Measurements from ENCODE around the gene FSCN2.

The FSCN2 gene

GRCh38 chr17:81513753-81514488 is 14.3 kb upstream of the FSCN2 start:
- H3K4me1 ChIP-seq (ENCODE audit: control insufficient read depth in 1 of 2, insufficient read depth in 2 of 2, low read length in 2 of 2), result peaks cover 27 to 52% of the 10 kb centered on the region in 2 donors
- H3K27ac ChIP-seq (ENCODE audit: low read depth, low read length), result peak overlapping the region; percentile 99
- no peaks in the 10 kb centered on the region for H3K9me3 ChIP-seq (ENCODE audit: control insufficient read depth in 1 of 2, low read length in 2 of 2)
- peaks cover 29 to 32% of the 10 kb centered on the region in 2 donors for H3K36me3 ChIP-seq (ENCODE audit: control insufficient read depth in 1 of 2, insufficient read depth in 2 of 2, low read length in 2 of 2)
- H3K4me3 ChIP-seq (ENCODE audit: low read depth in 1 of 2, low read length in 2 of 2), result peak overlapping the region; percentile 66 to 72
- H3K27me3 ChIP-seq (ENCODE audit: control insufficient read depth in 1 of 2, insufficient read depth in 2 of 2, low read length in 2 of 2), result no peaks in the 10 kb centered on the region
- peak overlapping the region; percentile 94 to 98 for H3K9ac ChIP-seq (ENCODE audit: low read depth in 1 of 2, low read length in 2 of 2)

GRCh38 chr17:81514489-81514738 is 13.8 kb upstream of the FSCN2 start:
- no peaks in the 10 kb centered on the region for H3K9me3 ChIP-seq (ENCODE audit: control insufficient read depth in 1 of 2, low read length in 2 of 2)
- peak overlapping the region; percentile 66 to 72 for H3K4me3 ChIP-seq (ENCODE audit: low read depth in 1 of 2, low read length in 2 of 2)
- peaks cover 25 to 52% of the 10 kb centered on the region in 2 donors for H3K4me1 ChIP-seq (ENCODE audit: control insufficient read depth in 1 of 2, insufficient read depth in 2 of 2, low read length in 2 of 2)
- H3K9ac ChIP-seq (ENCODE audit: low read depth in 1 of 2, low read length in 2 of 2), result peak overlapping the region; percentile 94 to 98
- H3K27ac ChIP-seq (ENCODE audit: low read depth, low read length), result peak overlapping the region; percentile 99
- H3K36me3 ChIP-seq (ENCODE audit: control insufficient read depth in 1 of 2, insufficient read depth in 2 of 2, low read length in 2 of 2), result peaks cover 25 to 27% of the 10 kb centered on the region in 2 donors
- no peaks in the 10 kb centered on the region for H3K27me3 ChIP-seq (ENCODE audit: control insufficient read depth in 1 of 2, insufficient read depth in 2 of 2, low read length in 2 of 2)

GRCh38 chr17:81514739-81515529 is 13.2 kb upstream of the FSCN2 start:
- H3K9ac ChIP-seq (ENCODE audit: low read depth in 1 of 2, low read length in 2 of 2), result peak overlapping the region; percentile 35 to 98
- no peaks in the 10 kb centered on the region for H3K9me3 ChIP-seq (ENCODE audit: control insufficient read depth in 1 of 2, low read length in 2 of 2)
- H3K27me3 ChIP-seq (ENCODE audit: control insufficient read depth in 1 of 2, insufficient read depth in 2 of 2, low read length in 2 of 2), result no peaks in the 10 kb centered on the region
- peaks cover 19 to 22% of the 10 kb centered on the region in 2 donors for H3K36me3 ChIP-seq (ENCODE audit: control insufficient read depth in 1 of 2, insufficient read depth in 2 of 2, low read length in 2 of 2)
- H3K27ac ChIP-seq (ENCODE audit: low read depth, low read length), result peak overlapping the region; percentile 99
- H3K4me3 ChIP-seq (ENCODE audit: low read depth in 1 of 2, low read length in 2 of 2), result peak overlapping the region; percentile 75
- peaks cover 26 to 52% of the 10 kb centered on the region in 2 donors for H3K4me1 ChIP-seq (ENCODE audit: control insufficient read depth in 1 of 2, insufficient read depth in 2 of 2, low read length in 2 of 2)

GRCh38 chr17:81515530-81516041 is 12.6 kb upstream of the FSCN2 start:
- Histone ChIP-seq H3K9ac (ENCODE audit: low read depth in 1 of 2, low read length in 2 of 2) (peak overlapping the region; percentile 35 to 84), H3K4me1 (ENCODE audit: control insufficient read depth in 1 of 2, insufficient read depth in 2 of 2, low read length in 2 of 2) (peaks cover 28 to 47% of the 10 kb centered on the region in 2 donors), H3K9me3 (ENCODE audit: control insufficient read depth in 1 of 2, low read length in 2 of 2) (no peaks in the 10 kb centered on the region), H3K4me3 (ENCODE audit: low read depth in 1 of 2, low read length in 2 of 2) (peak overlapping the region; percentile 75), H3K36me3 (ENCODE audit: control insufficient read depth in 1 of 2, insufficient read depth in 2 of 2, low read length in 2 of 2) (peaks cover 13 to 15% of the 10 kb centered on the region in 2 donors), H3K27me3 (ENCODE audit: control insufficient read depth in 1 of 2, insufficient read depth in 2 of 2, low read length in 2 of 2) (no peaks in the 10 kb centered on the region), H3K27ac (ENCODE audit: low read depth, low read length) (peak overlapping the region; percentile 99)

- Histone ChIP-seq H3K4me3 (ENCODE audit: low read depth in 1 of 2, low read length in 2 of 2) (no peak overlapping the region), H3K27me3 (ENCODE audit: control insufficient read depth in 1 of 2, insufficient read depth in 2 of 2, low read length in 2 of 2) (no peaks in the 10 kb centered on the region), H3K36me3 (ENCODE audit: control insufficient read depth in 1 of 2, insufficient read depth in 2 of 2, low read length in 2 of 2) (peaks cover 4 to 7% of the 10 kb centered on the region in 2 donors), H3K27ac (ENCODE audit: low read depth, low read length) (no peak overlapping the region), H3K4me1 (ENCODE audit: control insufficient read depth in 1 of 2, insufficient read depth in 2 of 2, low read length in 2 of 2) (peaks cover 28 to 42% of the 10 kb centered on the region in 2 donors), H3K9ac (ENCODE audit: low read depth in 1 of 2, low read length in 2 of 2) (no peak overlapping the region), H3K9me3 (ENCODE audit: control insufficient read depth in 1 of 2, low read length in 2 of 2) (no peaks in the 10 kb centered on the region)
Observed at GRCh38 chr17:81516439-81516838, 11.7 kb upstream of the FSCN2 start.

- H3K9me3 ChIP-seq (ENCODE audit: control insufficient read depth in 1 of 2, low read length in 2 of 2), result no peaks in the 10 kb centered on the region
- H3K27me3 ChIP-seq (ENCODE audit: control insufficient read depth in 1 of 2, insufficient read depth in 2 of 2, low read length in 2 of 2), result no peaks in the 10 kb centered on the region
- peaks cover 0 to 2% of the 10 kb centered on the region in 2 donors for H3K36me3 ChIP-seq (ENCODE audit: control insufficient read depth in 1 of 2, insufficient read depth in 2 of 2, low read length in 2 of 2)
- H3K4me1 ChIP-seq (ENCODE audit: control insufficient read depth in 1 of 2, insufficient read depth in 2 of 2, low read length in 2 of 2), result peaks cover 28 to 40% of the 10 kb centered on the region in 2 donors
- no peak overlapping the region for H3K27ac ChIP-seq (ENCODE audit: low read depth, low read length)
- no peak overlapping the region for H3K9ac ChIP-seq (ENCODE audit: low read depth in 1 of 2, low read length in 2 of 2)
- H3K4me3 ChIP-seq (ENCODE audit: low read depth in 1 of 2, low read length in 2 of 2), result no peak overlapping the region
Observed at GRCh38 chr17:81517009-81517338, 11.2 kb upstream of the FSCN2 start.

GRCh38 chr17:81517339-81518112 is 10.7 kb upstream of the FSCN2 start:
- no peak overlapping the region for H3K9ac ChIP-seq (ENCODE audit: low read depth in 1 of 2, low read length in 2 of 2)

GRCh38 chr17:81518113-81518784 is 9.9 kb upstream of the FSCN2 start:
- Histone ChIP-seq H3K4me1 (ENCODE audit: control insufficient read depth in 1 of 2, insufficient read depth in 2 of 2, low read length in 2 of 2) (peaks cover 28 to 40% of the 10 kb centered on the region in 2 donors), H3K9ac (ENCODE audit: low read depth in 1 of 2, low read length in 2 of 2) (peak overlapping the region; percentile 57 to 60), H3K36me3 (ENCODE audit: control insufficient read depth in 1 of 2, insufficient read depth in 2 of 2, low read length in 2 of 2) (no peaks in the 10 kb centered on the region)

More at GRCh38 chr17:81517339-81518112, 10.7 kb upstream of the FSCN2 start:
- H3K4me3 ChIP-seq (ENCODE audit: low read depth in 1 of 2, low read length in 2 of 2), result no peak overlapping the region
- H3K36me3 ChIP-seq (ENCODE audit: control insufficient read depth in 1 of 2, insufficient read depth in 2 of 2, low read length in 2 of 2), result no peaks in the 10 kb centered on the region
- H3K27me3 ChIP-seq (ENCODE audit: control insufficient read depth in 1 of 2, insufficient read depth in 2 of 2, low read length in 2 of 2), result no peaks in the 10 kb centered on the region
- no peaks in the 10 kb centered on the region for H3K9me3 ChIP-seq (ENCODE audit: control insufficient read depth in 1 of 2, low read length in 2 of 2)
- H3K27ac ChIP-seq (ENCODE audit: low read depth, low read length), result no peak overlapping the region
- peaks cover 28 to 40% of the 10 kb centered on the region in 2 donors for H3K4me1 ChIP-seq (ENCODE audit: control insufficient read depth in 1 of 2, insufficient read depth in 2 of 2, low read length in 2 of 2)

GRCh38 chr17:81518785-81519283 is 9.3 kb upstream of the FSCN2 start:
- Histone ChIP-seq H3K36me3 (ENCODE audit: control insufficient read depth in 1 of 2, insufficient read depth in 2 of 2, low read length in 2 of 2) (no peaks in the 10 kb centered on the region), H3K27ac (ENCODE audit: low read depth, low read length) (peak overlapping the region; percentile 44), H3K4me3 (ENCODE audit: low read depth in 1 of 2, low read length in 2 of 2) (peak overlapping the region; percentile 59 to 67), H3K27me3 (ENCODE audit: control insufficient read depth in 1 of 2, insufficient read depth in 2 of 2, low read length in 2 of 2) (peaks cover 4 to 7% of the 10 kb centered on the region in 2 donors), H3K9me3 (ENCODE audit: control insufficient read depth in 1 of 2, low read length in 2 of 2) (no peaks in the 10 kb centered on the region), H3K9ac (ENCODE audit: low read depth in 1 of 2, low read length in 2 of 2) (peak overlapping the region; percentile 57 to 60), H3K4me1 (ENCODE audit: control insufficient read depth in 1 of 2, insufficient read depth in 2 of 2, low read length in 2 of 2) (peaks cover 28 to 40% of the 10 kb centered on the region in 2 donors)

More at GRCh38 chr17:81518113-81518784, 9.9 kb upstream of the FSCN2 start:
- H3K9me3 ChIP-seq (ENCODE audit: control insufficient read depth in 1 of 2, low read length in 2 of 2), result no peaks in the 10 kb centered on the region
- H3K4me3 ChIP-seq (ENCODE audit: low read depth in 1 of 2, low read length in 2 of 2), result peak overlapping the region; percentile 59 to 67
- H3K27me3 ChIP-seq (ENCODE audit: control insufficient read depth in 1 of 2, insufficient read depth in 2 of 2, low read length in 2 of 2), result peaks cover 0 to under 1% of the 10 kb centered on the region in 2 donors
- no peak overlapping the region for H3K27ac ChIP-seq (ENCODE audit: low read depth, low read length)

Measured in duodenal mucosa (tissue), 2 donors.